MG63 (cell line): ENCODE results near the gene TSPO. TPM values are rescaled to one million over a fixed set of nuclear protein-coding genes. Genes with fewer than 3 reads are reported as not detected.

ENCODE experiments used
- DNase-seq: peaks from one replicate; pipeline ENCODE4 v3.0.0-alpha.2; 2020
- H3K27me3 ChIP-seq: fragments of 250-450 bp; sonication (Bioruptor Pico); 2 replicates; pipeline ENCODE4 v1.5.1; 2020; ENCODE audit warnings: mild to moderate bottlenecking, moderate library complexity
- H3K36me3 ChIP-seq: fragments of 250-450 bp; sonication (Bioruptor Pico); 2 replicates; pipeline ENCODE4 v1.5.1; 2020; ENCODE audit warnings: mild to moderate bottlenecking, moderate library complexity
- H3K4me3 ChIP-seq: fragments of 250-450 bp; sonication (Bioruptor Pico); 2 replicates; pipeline ENCODE4 v1.5.1; 2020; ENCODE audit warnings: mild to moderate bottlenecking, moderate library complexity
- H3K9me3 ChIP-seq: fragments of 250-450 bp; sonication (Bioruptor Pico); 2 replicates; pipeline ENCODE4 v1.5.1; 2020; ENCODE audit warnings: mild to moderate bottlenecking, moderate library complexity
- total RNA-seq: library from RNA; depleted of rRNA; stranded (reverse); fragments of >200 nt; shearing (Covaris generic); gene quantifications from 2 replicates; pipeline ENCODE4 v1.2.3, GENCODE V29; 2014; ENCODE audit warnings: low replicate concordance

Gene TSPO
- total RNA-seq, 1 experiment from 2014 or later = 558 TPM

DNA sequence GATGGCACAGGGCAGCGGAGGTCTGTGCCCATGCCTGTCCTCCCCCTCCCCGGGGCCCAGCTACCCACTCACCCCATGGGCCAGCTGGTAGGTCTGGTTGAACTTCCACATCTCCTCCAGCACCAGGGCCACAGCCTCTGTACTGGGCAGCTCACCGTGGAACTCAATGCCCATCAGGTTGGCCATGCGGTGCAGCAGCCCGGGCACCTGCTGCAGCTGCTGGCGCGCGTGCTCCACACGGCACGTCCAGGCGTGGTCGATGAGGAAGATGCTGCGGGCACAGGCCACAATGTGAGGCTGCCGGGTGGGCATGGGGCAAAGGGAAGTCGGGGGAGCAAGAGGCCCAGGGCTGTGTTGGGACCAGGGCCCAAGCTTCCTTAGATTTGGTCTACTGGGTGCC lies 29.3 kb downstream of the TSPO start:
- Histone ChIP-seq H3K4me3 (no peak overlapping the region), H3K9me3 (no peaks in the 10 kb centered on the region), H3K27me3 (no peaks in the 10 kb centered on the region), H3K36me3 (peaks cover 49% of the 10 kb centered on the region)
- no peak for DNase-seq

DNA sequence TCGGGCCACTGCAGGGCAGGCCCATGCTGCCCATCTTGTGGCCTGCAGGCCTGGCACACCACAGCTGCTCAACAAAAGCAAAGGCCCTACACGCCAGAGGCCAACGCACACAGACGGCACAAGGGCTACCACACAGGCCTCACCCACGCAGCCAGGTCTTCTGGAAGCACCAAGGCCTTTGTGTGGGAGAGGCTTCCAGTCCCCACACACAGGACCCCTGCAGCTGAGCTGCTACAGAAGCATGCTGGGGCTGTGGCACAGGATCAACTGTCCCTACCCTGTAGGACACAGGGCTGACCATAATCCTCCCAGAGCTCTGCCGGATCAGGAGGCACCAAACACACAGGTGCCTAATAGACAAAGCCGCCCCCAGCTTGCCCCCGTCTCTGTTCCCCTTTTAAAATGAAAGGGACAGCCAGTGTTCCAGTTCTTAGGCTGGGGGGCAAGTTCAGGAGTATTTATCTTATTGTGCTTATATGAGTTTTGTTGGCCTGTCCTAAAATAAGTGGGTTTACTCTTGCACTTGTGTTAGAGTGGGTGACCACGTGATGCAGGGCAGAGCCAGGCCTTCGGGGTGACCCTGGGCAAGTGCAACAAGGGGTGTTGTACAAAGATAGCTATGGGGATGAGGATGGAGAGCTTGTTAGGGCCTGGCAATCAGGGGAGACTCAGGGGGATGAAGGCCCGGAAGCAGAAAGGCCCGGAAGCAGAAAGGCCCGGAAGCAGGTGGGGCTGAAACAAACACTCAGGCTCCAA lies 30.1 kb downstream of the TSPO start:
- DNase-seq = no peak

DNA sequence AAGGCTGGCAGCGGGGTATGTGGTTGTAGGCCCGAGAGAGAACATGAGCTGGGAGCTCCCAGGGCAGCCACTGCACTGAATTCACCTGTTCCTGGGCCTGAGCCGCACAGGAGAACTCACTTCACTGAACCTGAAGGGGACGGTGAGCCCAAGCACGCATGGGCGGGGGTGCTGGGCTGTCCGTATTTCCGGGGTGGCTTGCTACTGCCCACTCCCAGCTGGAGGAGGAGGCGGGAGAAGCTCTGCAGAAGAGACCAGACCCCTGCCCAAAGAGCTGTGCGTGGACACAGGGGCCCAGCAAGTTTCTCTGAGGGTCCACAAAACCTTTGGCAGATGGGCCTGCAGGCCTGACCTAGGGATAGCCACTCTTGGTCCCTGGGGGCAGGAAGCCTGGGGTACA lies 30.8 kb downstream of the TSPO start:
- no peaks in the 10 kb centered on the region for H3K9me3 ChIP-seq
- no peak overlapping the region for H3K4me3 ChIP-seq
- no peak for DNase-seq
- peaks cover 49% of the 10 kb centered on the region for H3K36me3 ChIP-seq
- H3K27me3 ChIP-seq = no peaks in the 10 kb centered on the region

More for the DNA sequence above, 30.1 kb downstream of the TSPO start:
- Histone ChIP-seq H3K27me3 (no peaks in the 10 kb centered on the region), H3K4me3 (no peak overlapping the region), H3K9me3 (no peaks in the 10 kb centered on the region), H3K36me3 (peaks cover 49% of the 10 kb centered on the region)

DNA sequence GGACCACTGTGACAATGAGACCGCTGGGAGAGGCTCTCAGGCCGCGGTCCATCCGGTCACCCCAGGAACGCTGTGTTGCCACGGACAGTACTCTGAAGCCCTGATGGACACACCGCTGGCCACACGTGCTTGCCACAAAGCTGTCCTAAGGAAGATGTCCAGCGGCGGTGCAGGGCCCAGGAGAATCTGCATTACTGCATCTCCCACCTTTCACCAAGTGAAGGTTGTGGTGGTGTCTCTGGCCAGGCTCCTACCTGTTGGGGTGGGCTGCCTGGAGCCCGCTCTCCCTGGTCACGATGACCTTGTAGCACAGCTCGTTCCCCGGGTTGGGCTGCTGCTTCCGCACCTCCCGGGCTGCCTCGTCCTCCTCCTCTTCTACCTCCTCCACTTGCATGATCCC lies 31.4 kb downstream of the TSPO start:
- no peaks in the 10 kb centered on the region for H3K27me3 ChIP-seq
- no peak for DNase-seq
- no peak overlapping the region for H3K4me3 ChIP-seq
- peaks cover 46% of the 10 kb centered on the region for H3K36me3 ChIP-seq
- H3K9me3 ChIP-seq = no peaks in the 10 kb centered on the region

DNA sequence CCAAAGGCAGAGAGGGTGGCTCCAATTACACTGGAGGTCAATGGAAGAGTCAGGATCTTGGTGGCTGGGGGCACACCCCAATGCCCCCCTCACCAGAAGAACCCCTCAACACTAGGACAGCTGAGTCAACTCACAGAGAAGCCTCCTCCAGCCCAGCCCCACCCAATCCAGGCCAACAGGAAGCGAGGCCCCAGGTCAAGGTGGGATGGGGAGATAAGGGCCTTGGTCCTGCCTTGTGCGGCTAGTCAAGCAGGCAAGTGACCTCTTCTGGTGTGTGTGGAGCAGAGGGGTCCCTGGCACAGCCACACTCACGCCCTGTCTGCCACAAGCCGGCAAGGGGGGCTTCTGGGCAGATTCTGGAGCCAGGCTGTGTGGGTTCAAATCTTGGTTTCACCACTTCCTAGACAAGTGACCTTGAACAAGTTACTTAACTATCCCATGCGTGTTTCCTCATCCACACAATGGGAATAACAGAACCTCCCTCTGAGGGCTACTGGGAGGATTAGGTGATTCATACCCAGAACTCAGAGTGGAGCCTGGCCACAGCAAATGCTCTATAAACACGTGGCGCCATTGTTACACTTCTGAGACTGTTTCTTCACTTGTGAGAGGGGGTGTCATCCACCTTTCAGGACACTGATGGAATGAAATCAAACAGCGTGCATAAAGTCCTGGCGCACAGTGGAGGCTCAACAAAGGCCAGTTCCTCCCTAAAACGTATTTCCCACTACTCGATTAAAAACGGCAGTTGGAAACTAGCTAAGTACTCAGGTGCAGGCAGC lies 32.3 kb downstream of the TSPO start:
- Histone ChIP-seq H3K27me3 (no peaks in the 10 kb centered on the region), H3K36me3 (peaks cover 43% of the 10 kb centered on the region), H3K4me3 (no peak overlapping the region), H3K9me3 (no peaks in the 10 kb centered on the region)
- no peak for DNase-seq

DNA sequence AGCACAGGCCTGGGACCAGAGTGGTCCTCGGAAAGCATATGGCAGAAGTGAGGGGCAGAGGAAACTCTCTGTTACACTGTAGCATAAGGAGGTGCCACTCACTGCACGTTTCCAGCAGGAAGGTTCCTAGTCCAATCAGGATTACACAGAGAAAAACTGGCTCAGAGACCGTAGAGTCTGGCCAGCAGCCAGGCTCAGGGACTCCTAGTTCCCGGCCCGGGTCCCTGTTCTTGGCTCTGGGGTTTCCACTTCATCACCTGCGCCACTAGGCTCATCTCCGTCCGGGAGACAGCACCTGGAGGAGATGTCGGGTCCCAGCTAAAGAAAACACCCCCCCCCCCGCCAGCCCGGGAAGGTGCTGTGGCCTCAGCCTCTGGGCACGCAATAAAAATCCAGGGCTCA lies 34.5 kb downstream of the TSPO start:
- DNase-seq = peak; percentile 36
- Histone ChIP-seq H3K9me3 (no peaks in the 10 kb centered on the region), H3K36me3 (peaks cover 29% of the 10 kb centered on the region), H3K4me3 (peak overlapping the region; percentile 63), H3K27me3 (no peaks in the 10 kb centered on the region)

DNA sequence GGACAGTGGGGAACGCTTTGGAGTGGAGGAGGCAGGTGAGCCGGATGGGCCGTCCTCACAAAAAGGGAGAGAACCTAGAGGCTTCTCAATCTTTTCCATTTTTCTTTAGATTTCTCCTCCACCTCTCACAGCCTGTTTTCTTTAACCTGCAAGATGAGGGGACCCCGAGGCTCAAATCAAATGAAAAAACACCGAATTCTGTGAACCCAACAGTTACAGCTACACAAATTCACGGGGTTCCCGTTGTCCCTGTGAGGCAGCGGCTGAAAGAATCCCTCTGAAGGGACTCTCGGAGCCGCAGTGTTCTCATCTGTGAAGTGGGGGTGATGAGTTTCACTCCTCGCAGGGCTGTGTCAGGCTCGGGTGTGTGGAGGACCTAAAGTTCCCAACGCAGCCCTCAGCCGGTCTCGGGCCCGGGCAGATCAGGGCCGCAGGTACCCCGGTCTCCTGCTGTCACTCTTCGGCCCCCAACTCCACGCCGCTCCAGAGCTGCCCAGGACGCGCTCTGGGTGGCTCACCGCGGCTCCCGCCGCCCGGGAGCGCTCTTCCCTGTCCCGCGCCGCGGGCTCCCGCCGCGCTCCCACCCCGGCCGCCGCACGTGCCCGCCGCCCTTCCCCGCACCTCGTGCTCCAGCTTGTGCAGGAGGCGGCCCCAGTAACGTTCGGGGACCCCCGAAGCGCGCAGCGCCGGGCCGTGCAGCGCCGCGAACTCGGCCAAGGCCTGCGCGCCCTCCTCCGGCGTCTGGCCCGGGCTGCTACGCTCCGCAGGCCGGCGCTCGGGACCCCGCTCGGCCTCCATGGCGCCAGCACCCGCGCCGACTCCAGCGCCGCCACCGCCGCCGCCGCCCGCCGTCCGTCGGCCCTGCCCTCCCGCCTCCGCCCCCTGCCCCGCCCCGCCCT lies 35.2 kb downstream of the TSPO start, which contains the start of gene TTLL12:
TSS of gene TTLL12 (minus strand) at position 863 of the 899 bp plus-strand sequence. CDS start at position 798, 65 bp downstream.
- Histone ChIP-seq H3K36me3 (peaks cover 24% of the 10 kb centered on the region), H3K4me3 (peak within 1 kb of the TSS; percentile 63), H3K9me3 (no peaks in the 10 kb centered on the region), H3K27me3 (no peaks in the 10 kb centered on the region)
- DNase-seq = peak; percentile 56

DNA sequence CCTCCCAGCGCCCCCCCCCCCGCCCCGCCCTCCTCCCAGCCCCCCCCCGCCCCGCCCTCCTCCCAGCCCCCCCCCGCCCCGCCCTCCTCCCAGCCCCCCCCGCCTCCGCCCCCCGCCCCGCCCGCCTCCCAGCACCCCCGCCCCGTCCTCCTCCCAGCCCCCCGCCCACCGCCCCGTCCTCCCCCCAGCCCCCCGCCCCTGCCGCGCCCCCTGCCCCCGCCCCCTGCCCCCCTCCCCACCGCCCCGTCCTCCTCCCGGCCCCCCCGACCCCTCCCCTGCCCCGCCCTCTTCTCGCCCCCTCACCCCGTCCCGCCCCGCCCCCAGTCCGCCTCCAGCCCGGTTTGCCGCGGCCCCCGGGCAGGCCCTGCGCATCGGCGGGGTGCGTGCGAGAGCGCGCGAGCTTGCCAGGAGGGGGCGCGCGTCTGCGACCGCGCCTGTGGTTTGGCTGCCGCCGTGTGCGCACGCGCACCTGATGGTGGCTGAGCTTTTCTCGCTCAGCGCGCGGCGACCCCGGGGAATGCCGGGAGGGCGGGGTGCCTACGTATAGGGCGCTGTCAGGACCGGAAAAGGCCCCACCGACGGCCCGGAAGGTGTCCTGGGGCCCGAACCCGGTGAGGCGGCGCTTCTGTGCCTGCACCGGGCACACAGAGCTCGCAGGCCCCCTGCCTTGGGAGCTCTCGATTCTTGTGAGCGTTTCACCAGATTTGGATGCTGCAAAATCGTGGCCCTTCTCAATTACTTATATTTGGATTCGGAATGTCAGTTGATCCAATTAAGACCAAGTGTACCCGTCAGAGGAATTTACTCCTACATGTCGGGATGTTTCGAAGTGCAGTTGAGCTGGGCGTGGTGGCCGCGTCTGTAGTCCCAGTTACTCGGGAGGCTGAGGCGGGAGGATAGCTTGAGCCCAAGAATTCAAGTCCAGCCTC lies 36.1 kb downstream of the TSPO start:
- Histone ChIP-seq H3K4me3 (peak overlapping the region; percentile 46), H3K27me3 (no peaks in the 10 kb centered on the region), H3K9me3 (no peaks in the 10 kb centered on the region), H3K36me3 (peaks cover 18% of the 10 kb centered on the region)
- peak; percentile 96 for DNase-seq

DNA sequence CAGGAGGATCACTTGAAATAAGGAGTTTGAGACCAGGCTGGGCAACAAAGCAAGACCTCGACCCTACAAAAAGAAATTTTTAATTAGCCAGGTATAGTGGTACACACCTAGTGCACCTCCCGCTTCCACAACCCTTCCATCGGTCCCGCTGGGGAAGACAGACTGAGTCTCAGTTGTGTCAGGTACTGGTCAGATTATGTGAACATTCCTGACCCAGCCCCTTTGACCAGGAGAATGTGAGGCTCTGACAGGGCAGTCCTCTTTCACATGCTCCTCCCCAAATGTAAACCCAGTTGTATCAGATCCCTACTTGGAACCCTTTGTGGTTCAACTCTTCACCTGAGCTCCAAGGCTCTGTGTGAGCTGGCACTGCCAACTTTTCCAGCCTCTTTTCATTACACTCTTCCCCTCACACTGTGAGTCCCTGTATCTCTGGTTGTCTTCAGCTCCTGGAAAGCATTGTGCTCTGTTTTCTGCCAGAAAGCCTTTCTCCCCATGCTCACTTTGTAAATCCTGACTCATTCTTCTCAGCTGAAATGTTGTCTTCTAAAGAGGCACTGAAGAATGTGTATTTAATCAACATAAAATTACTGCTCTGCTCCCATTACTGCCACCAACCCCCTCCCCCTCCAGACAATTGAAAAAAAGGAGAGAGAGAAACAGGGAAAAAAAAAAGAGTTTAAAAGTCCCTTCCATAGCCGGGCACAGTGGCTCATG lies 37.6 kb downstream of the TSPO start:
- Histone ChIP-seq H3K4me3 (no peak overlapping the region), H3K36me3 (peaks cover 7% of the 10 kb centered on the region), H3K27me3 (no peaks in the 10 kb centered on the region), H3K9me3 (no peaks in the 10 kb centered on the region)
- DNase-seq = no peak

DNA sequence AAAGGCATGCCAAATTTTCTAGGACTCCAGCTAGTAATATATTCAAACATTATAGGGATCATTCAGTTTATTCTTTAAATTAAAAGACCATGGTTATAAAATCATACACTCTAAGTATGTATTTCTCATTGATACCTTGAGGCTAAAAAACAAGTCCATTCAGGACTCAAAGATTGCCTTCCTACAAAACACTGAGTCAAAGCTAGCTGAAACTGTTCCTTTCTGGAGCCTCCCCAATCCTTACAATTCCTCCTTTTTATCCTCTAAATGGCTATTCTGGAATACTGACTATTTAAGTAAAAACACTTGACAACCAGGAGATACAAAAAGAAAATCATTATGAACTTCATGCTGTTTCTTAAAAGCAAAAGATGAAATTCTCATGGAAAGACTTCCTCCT lies 40.5 kb downstream of the TSPO start:
- no peak for DNase-seq
- H3K9me3 ChIP-seq = no peaks in the 10 kb centered on the region
- H3K36me3 ChIP-seq = no peaks in the 10 kb centered on the region
- H3K4me3 ChIP-seq = no peak overlapping the region
- H3K27me3 ChIP-seq = no peaks in the 10 kb centered on the region

DNA sequence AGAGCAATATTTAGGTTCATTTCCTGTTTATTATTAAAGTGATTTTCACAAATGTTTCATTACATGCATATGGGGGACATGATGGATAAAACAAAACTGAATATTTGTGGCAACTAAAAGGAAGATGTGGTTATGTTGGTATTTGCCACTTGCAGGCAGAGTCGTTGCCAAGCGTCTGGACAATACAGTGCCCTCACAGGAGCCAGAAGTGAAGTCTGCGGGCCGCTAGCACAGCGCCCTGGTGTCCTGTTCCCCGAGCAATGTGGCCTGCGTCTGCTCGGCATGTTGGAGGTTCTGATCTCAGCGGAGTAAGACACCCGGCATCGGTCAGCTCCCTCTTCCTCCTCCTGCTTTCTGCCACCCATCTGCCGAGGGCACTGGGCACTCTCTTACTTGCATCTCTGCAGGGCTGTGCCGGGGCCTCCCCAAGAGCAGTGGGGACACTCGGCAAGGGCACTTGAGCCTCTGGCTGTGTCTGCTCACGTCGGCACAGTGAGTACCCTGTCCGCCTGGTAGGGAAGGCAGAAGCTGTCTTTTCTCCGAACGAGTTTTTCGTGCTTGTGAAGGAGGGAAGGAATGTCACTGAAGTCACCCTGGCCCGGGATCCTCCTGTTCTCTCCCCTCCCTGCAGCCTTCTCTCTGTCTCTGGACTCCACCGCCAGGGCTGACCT lies 46.0 kb downstream of the TSPO start:
- Histone ChIP-seq H3K27me3 (no peaks in the 10 kb centered on the region), H3K36me3 (no peaks in the 10 kb centered on the region), H3K4me3 (no peak overlapping the region), H3K9me3 (no peaks in the 10 kb centered on the region)
- no peak for DNase-seq

DNA sequence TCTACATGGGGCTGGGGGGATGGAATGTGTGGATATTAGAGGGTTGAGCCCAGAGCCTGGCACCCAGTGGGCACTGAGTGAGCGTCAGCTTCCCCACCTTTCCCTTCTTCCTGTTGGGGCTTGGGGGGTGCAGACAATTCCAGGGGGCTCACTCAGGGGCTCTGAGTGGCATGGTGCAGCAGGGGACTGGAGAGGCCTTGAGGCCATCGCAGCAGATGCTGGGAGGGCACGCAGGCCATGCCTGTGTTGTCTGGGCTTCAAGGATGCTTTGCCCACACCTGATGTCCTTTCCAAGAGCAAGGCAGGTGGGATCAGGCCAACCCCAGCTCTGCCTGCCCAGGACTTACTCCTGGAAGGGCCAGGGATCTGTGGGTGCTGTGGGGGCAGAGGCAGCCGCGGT lies 46.8 kb downstream of the TSPO start:
- Histone ChIP-seq H3K36me3 (no peaks in the 10 kb centered on the region), H3K4me3 (no peak overlapping the region), H3K9me3 (no peaks in the 10 kb centered on the region), H3K27me3 (no peaks in the 10 kb centered on the region)
- DNase-seq = no peak

DNA sequence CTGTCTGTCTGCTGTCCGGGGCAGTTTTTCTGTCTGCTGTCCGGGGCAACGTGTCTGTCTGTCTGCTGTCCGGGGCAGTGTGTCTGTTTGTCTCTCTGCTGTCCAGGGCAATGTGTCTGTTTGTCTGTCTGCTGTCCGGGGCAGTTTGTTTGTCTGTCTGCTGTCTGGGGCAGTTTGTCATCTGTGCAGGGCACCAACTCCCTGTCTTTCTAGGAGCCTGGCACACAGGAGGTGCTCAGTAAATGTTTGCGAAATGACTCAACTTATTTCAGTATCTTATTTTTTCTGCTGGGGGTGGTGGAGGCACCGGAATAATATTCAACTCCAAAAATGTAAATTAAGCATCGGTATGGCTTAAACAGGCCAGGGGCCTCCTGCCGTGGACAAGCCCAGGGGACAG lies 47.6 kb downstream of the TSPO start:
- no peaks in the 10 kb centered on the region for H3K27me3 ChIP-seq
- no peak for DNase-seq
- no peaks in the 10 kb centered on the region for H3K9me3 ChIP-seq
- no peak overlapping the region for H3K4me3 ChIP-seq
- H3K36me3 ChIP-seq = no peaks in the 10 kb centered on the region

DNA sequence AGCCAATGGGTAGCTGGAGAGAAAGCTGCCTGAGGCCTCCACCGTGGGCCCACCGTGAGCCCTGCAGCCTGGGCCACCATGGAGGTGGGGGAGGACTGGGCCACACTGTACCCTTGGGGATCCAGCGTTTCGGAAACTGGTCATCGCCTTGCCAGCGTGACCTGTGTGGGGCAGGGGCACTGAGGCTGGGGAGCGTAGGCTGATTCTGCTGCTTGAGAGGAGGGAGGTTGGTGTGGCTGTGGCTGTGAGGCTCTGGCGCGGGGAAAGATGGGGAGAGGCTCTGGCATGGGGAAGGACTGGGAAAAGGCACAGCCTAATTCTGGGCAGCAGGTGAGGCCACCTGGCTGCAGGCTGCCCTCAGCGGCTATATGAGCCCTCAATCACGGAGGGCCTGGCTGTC lies 48.2 kb downstream of the TSPO start:
- no peaks in the 10 kb centered on the region for H3K36me3 ChIP-seq

DNA sequence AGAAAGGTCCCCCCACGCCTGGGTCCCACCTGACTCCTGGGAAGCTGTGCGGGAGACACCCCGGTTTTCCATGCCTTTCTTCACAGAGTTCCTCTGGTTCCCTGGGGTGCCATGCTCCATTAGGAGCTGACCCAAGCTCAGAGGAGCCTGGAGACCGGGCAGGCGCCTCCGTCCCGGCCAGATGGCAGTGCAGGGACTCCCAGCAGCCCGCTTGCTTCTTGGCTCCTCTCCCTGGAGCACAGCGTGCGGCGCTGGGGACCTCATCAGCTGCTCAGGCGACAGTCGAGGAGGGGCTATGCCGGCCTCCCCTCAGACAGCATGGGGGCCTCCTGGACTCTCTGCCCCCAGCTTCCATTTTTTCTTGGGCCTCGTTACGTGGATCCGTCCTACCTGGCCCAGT lies 48.7 kb downstream of the TSPO start:
- DNase-seq = no peak
- Histone ChIP-seq H3K4me3 (no peak overlapping the region), H3K36me3 (no peaks in the 10 kb centered on the region), H3K27me3 (no peaks in the 10 kb centered on the region), H3K9me3 (no peaks in the 10 kb centered on the region)

More for the DNA sequence above, 48.2 kb downstream of the TSPO start:
- no peak for DNase-seq
- H3K4me3 ChIP-seq = no peak overlapping the region
- no peaks in the 10 kb centered on the region for H3K27me3 ChIP-seq
- no peaks in the 10 kb centered on the region for H3K9me3 ChIP-seq
